Glutamatergic neuron (in vitro differentiated cells): ENCODE results near the gene RTP3. TPM values are rescaled to one million over a fixed set of nuclear protein-coding genes. Genes with fewer than 3 reads are reported as not detected.

Experiments used
- DNase-seq: peaks from one replicate; pipeline ENCODE4 v3.0.0; 2022
- H3K27ac Mint-ChIP-seq: one replicate; pipeline ENCODE4 v1.8.0; 2020; ENCODE audit warnings: mild to moderate bottlenecking, mixed read lengths, inconsistent platforms; ENCODE audit not compliant: unreplicated experiment
- H3K27me3 Mint-ChIP-seq: one replicate; pipeline ENCODE4 v1.8.0; 2020; ENCODE audit warnings: mild to moderate bottlenecking, moderate library complexity, mixed read lengths, inconsistent platforms; ENCODE audit not compliant: unreplicated experiment
- H3K36me3 Mint-ChIP-seq: one replicate; pipeline ENCODE4 v1.8.0; 2020; ENCODE audit warnings: mild to moderate bottlenecking, mixed read lengths, inconsistent platforms; ENCODE audit not compliant: unreplicated experiment
- H3K4me1 Mint-ChIP-seq: one replicate; pipeline ENCODE4 v1.8.0; 2020; ENCODE audit warnings: mild to moderate bottlenecking, low read depth, mixed read lengths, inconsistent platforms; ENCODE audit not compliant: unreplicated experiment
- H3K4me3 Mint-ChIP-seq: one replicate; pipeline ENCODE4 v1.8.0; 2020; ENCODE audit warnings: mild to moderate bottlenecking, mixed read lengths, inconsistent platforms; ENCODE audit not compliant: unreplicated experiment
- H3K9me3 Mint-ChIP-seq: one replicate; pipeline ENCODE4 v1.8.0; 2020; ENCODE audit warnings: mild to moderate bottlenecking, moderate library complexity, mixed read lengths, inconsistent platforms; ENCODE audit not compliant: unreplicated experiment
- total RNA-seq: library from RNA; stranded (reverse); fragmentation: NEBNext Ultra II Directional; extraction: Animal tissue kit (Norgen Biotek cat#: 25700); gene quantifications from one replicate; pipeline ENCODE4 v1.2.1, GENCODE V29; 2021; ENCODE audit not compliant: unreplicated experiment
- TF ChIP-seq, protein P1 (sequence below): fragments of 200-600 bp; sonication (generic); IDR thresholded peaks from one replicate; pipeline ENCODE4 v1.5.0; 2021; ENCODE audit not compliant: partially characterized antibody, unreplicated experiment

RTP3 gene
- total RNA-seq, 1 donor from 2014 or later, result not detected

DNA sequence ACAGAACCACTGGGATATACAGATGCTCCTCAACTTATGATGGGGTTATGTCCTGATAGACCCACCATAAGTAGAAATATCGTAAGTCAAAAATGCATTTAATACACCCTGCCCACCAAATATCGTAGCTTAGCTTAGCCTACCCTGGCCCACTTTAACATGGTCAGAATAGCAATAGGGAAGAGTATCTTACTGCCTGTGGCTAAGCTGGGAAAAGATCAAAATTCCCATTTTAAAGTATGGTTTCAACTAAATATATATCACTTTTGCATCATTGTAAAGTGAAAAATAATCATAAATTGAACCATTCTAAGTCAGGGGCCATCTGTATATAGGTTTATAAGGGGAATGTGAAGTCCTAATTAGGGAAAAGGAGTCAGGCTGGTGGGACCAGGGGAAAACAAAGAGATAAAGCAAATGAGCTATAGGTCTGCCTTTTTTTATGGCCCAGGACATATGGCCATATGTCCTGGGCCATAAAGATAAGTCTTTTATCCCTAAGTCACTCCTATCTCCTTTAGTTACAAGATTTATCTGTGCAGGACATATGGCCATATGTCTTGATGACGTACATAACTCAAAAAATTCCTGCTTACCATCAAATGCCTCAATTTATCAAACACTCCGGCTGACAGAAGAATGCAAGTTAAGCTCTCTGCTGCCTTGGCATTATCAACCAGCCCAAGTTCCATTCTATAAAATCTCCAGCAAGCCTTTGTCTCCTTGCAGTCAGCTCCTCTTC, 11.2 kb downstream of the RTP3 start:
- H3K36me3 Mint-ChIP-seq, result peaks cover 3% of the 10 kb centered on the region
- no peaks in the 10 kb centered on the region for H3K27me3 Mint-ChIP-seq
- H3K27ac Mint-ChIP-seq, result no peak overlapping the region
- H3K4me3 Mint-ChIP-seq, result no peak overlapping the region
- no peak for DNase-seq
- TF ChIP-seq, protein P1, sequence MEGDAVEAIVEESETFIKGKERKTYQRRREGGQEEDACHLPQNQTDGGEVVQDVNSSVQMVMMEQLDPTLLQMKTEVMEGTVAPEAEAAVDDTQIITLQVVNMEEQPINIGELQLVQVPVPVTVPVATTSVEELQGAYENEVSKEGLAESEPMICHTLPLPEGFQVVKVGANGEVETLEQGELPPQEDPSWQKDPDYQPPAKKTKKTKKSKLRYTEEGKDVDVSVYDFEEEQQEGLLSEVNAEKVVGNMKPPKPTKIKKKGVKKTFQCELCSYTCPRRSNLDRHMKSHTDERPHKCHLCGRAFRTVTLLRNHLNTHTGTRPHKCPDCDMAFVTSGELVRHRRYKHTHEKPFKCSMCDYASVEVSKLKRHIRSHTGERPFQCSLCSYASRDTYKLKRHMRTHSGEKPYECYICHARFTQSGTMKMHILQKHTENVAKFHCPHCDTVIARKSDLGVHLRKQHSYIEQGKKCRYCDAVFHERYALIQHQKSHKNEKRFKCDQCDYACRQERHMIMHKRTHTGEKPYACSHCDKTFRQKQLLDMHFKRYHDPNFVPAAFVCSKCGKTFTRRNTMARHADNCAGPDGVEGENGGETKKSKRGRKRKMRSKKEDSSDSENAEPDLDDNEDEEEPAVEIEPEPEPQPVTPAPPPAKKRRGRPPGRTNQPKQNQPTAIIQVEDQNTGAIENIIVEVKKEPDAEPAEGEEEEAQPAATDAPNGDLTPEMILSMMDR, result no peak
- H3K9me3 Mint-ChIP-seq, result no peaks in the 10 kb centered on the region
- H3K4me1 Mint-ChIP-seq, result no peaks in the 10 kb centered on the region

DNA sequence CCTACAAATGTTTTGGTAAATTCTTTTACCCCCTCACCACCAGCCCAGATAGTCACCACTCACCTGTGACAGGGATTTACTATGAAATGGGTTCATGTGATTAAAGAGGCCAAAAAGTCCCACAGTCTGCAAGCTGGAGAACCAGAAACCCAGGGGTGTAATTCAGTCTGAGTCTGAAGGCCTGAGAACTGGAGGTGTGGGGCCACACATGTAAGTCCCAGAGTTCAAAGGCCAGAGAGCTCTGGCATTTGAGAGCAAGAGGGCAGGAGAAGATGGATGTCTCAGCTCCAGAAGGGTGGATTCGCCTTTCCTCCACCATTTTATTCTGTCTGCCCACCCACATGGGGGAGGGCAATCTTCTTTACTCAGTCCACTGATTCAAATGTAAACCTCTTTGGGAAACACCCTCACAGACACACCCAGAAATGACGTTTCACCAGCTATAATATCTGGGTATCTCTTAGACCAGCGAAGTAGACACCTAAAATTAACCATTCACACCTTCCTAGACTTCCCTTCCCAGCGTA, 11.9 kb downstream of the RTP3 start:
- Mint-ChIP-seq H3K27ac (no peak overlapping the region), H3K36me3 (peaks cover 3% of the 10 kb centered on the region), H3K4me1 (no peaks in the 10 kb centered on the region), H3K4me3 (no peak overlapping the region), H3K27me3 (no peaks in the 10 kb centered on the region), H3K9me3 (no peaks in the 10 kb centered on the region)
- TF ChIP-seq, protein P1, result no peak
- no peak for DNase-seq

DNA sequence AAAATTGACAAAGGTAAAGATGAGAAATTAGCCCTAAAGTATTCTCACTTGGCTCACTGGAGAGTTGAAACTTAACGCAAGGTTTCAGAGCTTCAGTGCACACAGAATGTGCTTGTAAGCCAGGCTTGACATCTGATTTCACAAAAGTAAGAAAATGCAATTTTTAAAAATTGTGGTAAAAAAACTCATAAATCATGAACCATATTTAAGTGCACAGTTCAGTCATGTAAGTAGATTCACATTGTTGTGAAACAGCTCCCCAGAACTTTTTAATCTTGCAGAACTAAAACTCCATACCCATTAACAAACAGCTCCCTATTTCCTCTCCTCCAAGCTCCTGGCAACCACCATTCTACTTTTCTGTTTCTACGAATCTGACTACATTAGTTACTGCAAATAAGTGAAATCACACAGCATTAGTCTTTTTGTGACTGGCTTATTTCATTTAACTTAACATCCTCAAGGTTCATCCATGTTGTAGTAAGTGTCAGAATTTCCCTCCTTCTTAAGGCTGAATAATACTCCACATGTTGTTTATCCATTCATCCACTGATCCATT, 14.5 kb downstream of the RTP3 start:
- Mint-ChIP-seq H3K4me3 (no peak overlapping the region), H3K4me1 (no peaks in the 10 kb centered on the region), H3K36me3 (peaks cover 3% of the 10 kb centered on the region), H3K27ac (no peak overlapping the region), H3K27me3 (no peaks in the 10 kb centered on the region), H3K9me3 (peaks cover 2% of the 10 kb centered on the region)
- TF ChIP-seq, protein P1, result no peak
- no peak for DNase-seq

DNA sequence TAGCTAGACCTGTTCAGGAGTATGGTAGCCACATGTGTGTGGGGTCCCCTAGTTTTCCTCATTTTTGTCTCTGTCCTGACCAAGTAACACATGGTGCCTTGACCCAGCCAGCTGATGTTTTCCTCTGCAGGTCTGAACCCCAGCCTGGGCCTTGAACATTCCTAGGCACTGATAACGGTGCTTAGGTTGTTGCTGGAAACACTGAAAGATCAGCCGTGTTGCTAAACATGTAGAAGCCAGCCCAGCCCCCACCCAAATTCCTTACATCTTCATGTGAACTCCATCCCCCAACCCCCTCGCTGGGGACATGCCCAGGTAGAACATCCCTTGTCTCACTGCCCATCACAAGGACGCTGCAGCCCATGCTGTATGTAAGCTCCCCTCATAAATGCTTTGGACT, 18.7 kb downstream of the RTP3 start:
- Mint-ChIP-seq H3K4me1 (no peaks in the 10 kb centered on the region), H3K27ac (no peak overlapping the region), H3K36me3 (no peaks in the 10 kb centered on the region), H3K9me3 (peaks cover 2% of the 10 kb centered on the region), H3K4me3 (no peak overlapping the region), H3K27me3 (no peaks in the 10 kb centered on the region)
- no peak for DNase-seq
- TF ChIP-seq, protein P1, result no peak
